Naive B cell (primary cell): ENCODE measurements around the gene YAF2. TPM values are rescaled to one million over a fixed set of nuclear protein-coding genes. Genes with fewer than 3 reads are reported as not detected.

ENCODE experiments used
- ATAC-seq, 2 donors: fragments of 150-1000 bp; cut with Tn5 transposase; 2 replicates each; pipeline ENCODE4 v1.10.0; 2021; ENCODE audit warnings: low read depth in 2 of 2, mild to moderate bottlenecking in 2 of 2, moderate library complexity in 2 of 2
- DNase-seq: peaks from one replicate; pipeline ENCODE4 v3.0.0; 2022
- H3K27ac Mint-ChIP-seq, 6 donors: one replicate each; pipeline ENCODE4 v1.8.0; 2020 to 2022; ENCODE audit warnings: mild to moderate bottlenecking in 6 of 6, mixed read lengths in 6 of 6, moderate library complexity in 5 of 6, inconsistent platforms in 2 of 6
- H3K27me3 Mint-ChIP-seq, 3 donors: one replicate each; pipeline ENCODE4 v1.8.0; 2021 to 2022; ENCODE audit warnings: mixed read lengths in 3 of 3, mild to moderate bottlenecking in 1 of 3
- H3K36me3 Mint-ChIP-seq, 2 donors: one replicate each; pipeline ENCODE4 v1.8.0; 2020 to 2022; ENCODE audit warnings: mixed read lengths in 2 of 2, inconsistent platforms in 1 of 2, mild to moderate bottlenecking in 1 of 2
- H3K4me1 Mint-ChIP-seq, 3 donors: one replicate each; pipeline ENCODE4 v1.8.0; 2020 to 2022; ENCODE audit warnings: mixed read lengths in 3 of 3, inconsistent platforms in 1 of 3, mild to moderate bottlenecking in 1 of 3, moderate library complexity in 1 of 3
- H3K4me3 Mint-ChIP-seq, 8 donors: one replicate each; pipeline ENCODE4 v1.8.0; 2020 to 2022; ENCODE audit warnings: mild to moderate bottlenecking in 8 of 8, mixed read lengths in 8 of 8, moderate library complexity in 8 of 8, inconsistent platforms in 2 of 8
- H3K9me3 Mint-ChIP-seq, 7 donors: one replicate each; pipeline ENCODE4 v1.8.0; 2020 to 2022; ENCODE audit warnings: mixed read lengths in 7 of 7, mild to moderate bottlenecking in 5 of 7, inconsistent platforms in 2 of 7, moderate library complexity in 1 of 7
- polyA plus RNA-seq, 6 donors: library from polyadenylated mRNA; unstranded; fragments of 300-500 nt; fragmentation: Illumina TruSeq; gene quantifications; one replicate each; pipeline ENCODE4 v1.2.3, GENCODE V29; 2021; ENCODE audit warnings: low read depth in 6 of 6

Gene YAF2
- polyA plus RNA-seq, 6 donors from 2014 or later, result 7.1 to 20.9 (median 11.1) TPM

DNA sequence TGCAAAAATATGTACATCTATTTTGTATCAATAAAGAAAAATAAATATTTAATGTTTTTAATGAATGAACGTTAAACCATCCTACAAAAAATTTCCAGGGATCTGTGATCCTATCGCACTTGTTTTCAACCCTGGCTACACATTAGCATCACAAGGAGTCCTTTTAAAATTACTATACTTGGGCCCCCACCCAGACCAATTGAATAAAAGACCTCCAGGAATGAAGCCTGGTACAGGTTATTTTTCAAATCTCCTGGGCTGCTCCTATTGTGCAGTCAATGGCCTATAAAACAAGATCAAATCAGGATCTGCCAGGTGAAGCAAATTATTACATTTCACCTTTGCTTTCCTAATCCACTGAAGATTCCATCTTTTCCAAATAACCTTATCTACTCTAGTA lies 59.9 kb downstream of the YAF2 start:
- Mint-ChIP-seq H3K4me1 (peaks cover 30 to 34% (median 33%) of the 10 kb centered on the region in 3 donors), H3K27me3 (no peaks in the 10 kb centered on the region), H3K36me3 (peaks cover 21 to 30% of the 10 kb centered on the region in 2 donors), H3K9me3 (peaks cover 0 to 6% (median 4%) of the 10 kb centered on the region in 7 donors), H3K27ac (no peak overlapping the region), H3K4me3 (no peak overlapping the region)
- ATAC-seq, result no peak
- no peak for DNase-seq

DNA sequence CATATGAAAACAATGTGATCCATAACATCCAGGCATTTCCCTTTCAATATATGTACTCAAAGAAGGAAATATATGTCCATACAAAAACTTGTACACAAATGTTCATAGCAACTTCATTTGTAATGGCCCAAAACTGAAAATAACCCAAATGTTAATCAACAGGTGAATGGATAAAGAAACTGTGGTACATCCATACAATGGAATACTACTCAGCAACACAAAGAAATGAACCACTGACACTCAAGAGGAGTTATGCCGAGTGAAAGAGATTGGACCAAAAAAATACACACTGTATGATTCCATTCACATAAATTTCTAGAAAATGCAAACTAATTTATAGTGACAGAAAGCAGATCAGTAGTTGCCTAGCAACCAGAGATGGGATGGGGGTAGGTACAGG lies 63.1 kb downstream of the YAF2 start:
- H3K27ac Mint-ChIP-seq, result no peak overlapping the region
- peaks cover 26 to 33% (median 28%) of the 10 kb centered on the region in 3 donors for H3K4me1 Mint-ChIP-seq
- no peaks in the 10 kb centered on the region for H3K27me3 Mint-ChIP-seq
- H3K9me3 Mint-ChIP-seq, result peaks cover 0 to 6% (median 4%) of the 10 kb centered on the region in 7 donors
- DNase-seq (no peak), ATAC-seq (no peak)
- peaks cover 21 to 30% of the 10 kb centered on the region in 2 donors for H3K36me3 Mint-ChIP-seq
- H3K4me3 Mint-ChIP-seq, result no peak overlapping the region

DNA sequence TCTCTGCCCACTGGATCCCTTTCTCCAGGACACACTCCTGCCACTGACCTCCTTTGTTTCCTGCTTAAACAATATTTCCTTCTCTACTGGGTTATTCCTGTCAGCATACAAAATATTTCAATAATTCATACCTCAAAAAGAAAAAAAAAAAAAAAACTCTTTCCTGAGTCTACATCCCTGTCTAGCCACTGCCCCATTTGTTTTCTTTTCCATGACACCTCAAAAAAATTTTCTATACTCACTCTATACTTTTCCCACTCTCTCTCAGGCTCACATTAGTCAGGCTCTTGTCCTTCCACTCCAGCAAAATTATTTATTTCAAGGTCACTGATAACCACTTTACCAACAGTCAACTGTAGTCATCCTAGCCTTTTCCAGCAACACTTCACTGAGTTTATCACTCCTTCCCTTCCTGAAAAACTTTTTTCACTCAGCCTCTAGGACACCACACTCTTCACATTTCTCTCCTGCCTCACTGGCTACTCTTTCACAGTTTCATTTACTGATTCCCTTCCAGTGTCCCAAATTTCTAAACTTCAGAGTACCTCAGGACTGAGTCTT lies 64.0 kb downstream of the YAF2 start:
- peaks cover 28 to 39% (median 36%) of the 10 kb centered on the region in 3 donors for H3K4me1 Mint-ChIP-seq
- H3K4me3 Mint-ChIP-seq, result peak overlapping the region in 3 of 8 donors; percentile 29 to 47 (median 30)
- no peaks in the 10 kb centered on the region for H3K27me3 Mint-ChIP-seq
- ATAC-seq, result no peak
- H3K27ac Mint-ChIP-seq, result peak overlapping the region in 3 of 6 donors; percentile 32 to 93 (median 60)
- DNase-seq, result no peak
- H3K9me3 Mint-ChIP-seq, result peaks cover 0 to 6% (median 4%) of the 10 kb centered on the region in 7 donors
- H3K36me3 Mint-ChIP-seq, result peaks cover 21 to 30% of the 10 kb centered on the region in 2 donors

DNA sequence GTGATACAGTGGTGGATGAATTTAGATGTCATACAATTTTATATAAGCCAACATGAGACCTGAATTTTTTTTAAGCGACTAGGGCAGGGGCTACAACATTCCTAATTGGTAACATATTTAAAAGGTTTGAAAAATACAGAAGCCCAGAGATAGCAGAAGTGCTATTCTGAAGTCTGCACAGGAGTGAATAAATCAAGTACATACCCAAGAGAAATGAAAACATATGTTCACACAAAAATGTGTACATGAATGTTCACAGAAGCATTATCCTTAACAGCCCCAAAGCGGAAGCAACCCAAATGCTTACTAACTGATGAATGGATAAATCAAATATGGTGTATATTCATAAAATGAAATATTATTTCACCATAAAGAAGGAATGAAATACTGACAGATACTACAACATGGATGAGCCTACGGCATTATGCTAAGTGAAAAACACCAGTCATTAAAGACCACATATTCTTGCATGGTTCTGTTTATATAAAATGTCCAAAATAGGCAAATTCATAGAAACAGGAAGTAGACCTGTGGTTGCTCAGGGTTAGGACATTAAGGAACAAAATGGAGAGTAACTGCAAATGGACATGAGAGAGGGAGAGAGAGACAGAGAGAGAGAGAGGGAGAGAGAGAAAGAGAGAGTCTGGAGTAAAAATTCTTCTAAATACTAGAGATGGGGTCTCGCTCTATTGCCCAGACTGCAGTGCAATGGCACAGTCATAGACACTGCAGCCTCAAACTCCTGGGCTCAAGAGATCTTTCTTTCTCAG lies 65.4 kb downstream of the YAF2 start:
- H3K27ac Mint-ChIP-seq, result peak overlapping the region in 4 of 6 donors; percentile 4 to 89 (median 28)
- H3K9me3 Mint-ChIP-seq, result peaks cover 0 to 6% (median 4%) of the 10 kb centered on the region in 7 donors
- H3K27me3 Mint-ChIP-seq, result no peaks in the 10 kb centered on the region
- DNase-seq (no peak), ATAC-seq (peak; percentile 52 to 60)
- H3K4me1 Mint-ChIP-seq, result peaks cover 29 to 40% (median 38%) of the 10 kb centered on the region in 3 donors
- peak overlapping the region in 5 of 8 donors; percentile 3 to 74 (median 23) for H3K4me3 Mint-ChIP-seq
- H3K36me3 Mint-ChIP-seq, result peaks cover 17 to 28% of the 10 kb centered on the region in 2 donors

DNA sequence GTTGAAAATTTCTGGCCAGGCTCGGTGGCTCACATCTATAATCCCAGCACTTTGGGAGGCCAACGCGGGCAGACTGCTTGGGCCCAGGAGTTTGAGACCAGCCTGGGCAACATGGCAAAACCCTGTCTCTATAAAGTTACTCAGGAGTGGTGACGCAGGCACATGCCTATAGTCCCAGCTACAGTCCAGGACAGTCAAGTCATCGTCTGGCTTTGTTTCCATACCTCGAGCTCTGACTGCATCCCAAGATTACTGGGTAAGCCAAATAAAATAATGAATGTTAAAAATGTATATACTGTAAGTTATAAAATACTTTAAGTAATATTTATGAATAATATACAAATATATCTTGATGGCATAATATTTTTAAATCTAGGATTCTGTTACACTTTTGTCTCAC lies 70.3 kb downstream of the YAF2 start:
- DNase-seq (no peak), ATAC-seq (no peak)
- peaks cover 12 to 33% (median 32%) of the 10 kb centered on the region in 3 donors for H3K4me1 Mint-ChIP-seq
- H3K9me3 Mint-ChIP-seq, result peaks cover 0 to 1% (median 0%) of the 10 kb centered on the region in 7 donors
- no peak overlapping the region for H3K4me3 Mint-ChIP-seq
- no peaks in the 10 kb centered on the region for H3K27me3 Mint-ChIP-seq
- no peak overlapping the region for H3K27ac Mint-ChIP-seq
- no peaks in the 10 kb centered on the region for H3K36me3 Mint-ChIP-seq

DNA sequence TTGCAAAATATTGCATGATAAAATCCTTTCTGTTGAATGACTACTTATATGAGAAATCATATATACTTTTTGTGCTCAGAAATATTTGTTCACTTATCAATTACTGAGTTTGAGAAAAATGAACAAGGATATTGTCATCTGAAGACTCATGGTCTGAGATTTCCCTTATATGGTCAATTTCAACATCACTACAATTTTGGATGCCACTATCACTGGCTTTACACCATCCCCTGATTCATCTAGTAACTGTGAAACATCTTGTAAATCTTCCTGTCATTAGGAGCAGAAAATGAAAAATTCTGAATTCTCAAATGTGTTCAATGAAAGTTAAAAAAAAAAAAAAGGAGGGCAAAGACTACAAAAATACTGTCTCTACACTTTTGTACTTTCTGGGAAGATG lies 71.5 kb downstream of the YAF2 start:
- DNase-seq (no peak), ATAC-seq (no peak)
- no peak overlapping the region for H3K27ac Mint-ChIP-seq
- peaks cover 0 to 1% (median 0%) of the 10 kb centered on the region in 7 donors for H3K9me3 Mint-ChIP-seq
- H3K27me3 Mint-ChIP-seq, result no peaks in the 10 kb centered on the region
- no peaks in the 10 kb centered on the region for H3K36me3 Mint-ChIP-seq
- no peak overlapping the region for H3K4me3 Mint-ChIP-seq
- H3K4me1 Mint-ChIP-seq, result peaks cover 19 to 39% (median 36%) of the 10 kb centered on the region in 3 donors

DNA sequence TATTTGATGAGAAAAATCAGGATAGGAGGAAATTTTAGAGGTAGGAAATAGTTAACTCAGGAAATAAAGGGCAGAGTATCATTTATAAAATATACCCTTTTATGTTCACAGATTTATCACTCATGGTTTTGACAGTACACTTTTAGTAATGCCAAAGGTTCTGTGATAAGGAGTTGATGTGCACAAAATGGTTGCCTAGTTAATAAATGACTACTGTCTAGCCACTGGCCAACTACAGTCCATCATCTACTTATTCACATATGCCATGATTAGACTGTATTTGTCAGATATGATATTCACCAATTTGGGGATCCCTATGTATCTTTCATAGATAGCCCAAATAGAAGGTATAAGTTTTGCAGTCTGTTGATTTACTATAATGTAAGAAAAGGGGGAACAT lies 74.1 kb downstream of the YAF2 start:
- DNase-seq, result no peak
- ATAC-seq, result no peak
- H3K27me3 Mint-ChIP-seq, result no peaks in the 10 kb centered on the region
- H3K4me1 Mint-ChIP-seq, result peaks cover 15 to 33% (median 26%) of the 10 kb centered on the region in 3 donors
- H3K4me3 Mint-ChIP-seq, result no peak overlapping the region
- peak overlapping the region in 4 of 6 donors; percentile 11 to 56 (median 26) for H3K27ac Mint-ChIP-seq
- H3K9me3 Mint-ChIP-seq, result peaks cover 0 to 1% (median 0%) of the 10 kb centered on the region in 7 donors
- no peaks in the 10 kb centered on the region for H3K36me3 Mint-ChIP-seq

DNA sequence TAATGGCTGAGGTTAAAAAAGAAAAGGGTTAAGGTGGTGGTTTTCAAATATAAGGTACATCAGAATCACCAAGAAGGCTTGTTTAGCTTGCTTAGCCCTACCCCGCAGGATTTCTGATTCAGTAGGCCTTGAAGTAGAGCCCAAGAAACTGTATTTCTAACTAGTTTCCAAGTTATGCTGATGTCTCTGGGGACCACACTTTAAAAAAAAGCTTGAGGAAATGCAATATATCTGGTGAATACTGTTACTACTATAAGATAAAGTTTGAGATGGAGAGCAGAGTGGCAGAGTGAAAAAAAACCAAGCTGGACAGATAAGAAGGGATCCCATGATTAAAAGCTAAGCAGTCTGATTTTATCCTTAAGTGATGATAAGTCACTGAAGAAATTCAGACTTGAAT lies 75.1 kb downstream of the YAF2 start:
- Mint-ChIP-seq H3K4me3 (peak overlapping the region in 3 of 8 donors; percentile 2 to 46 (median 7)), H3K4me1 (peaks cover 13 to 30% (median 25%) of the 10 kb centered on the region in 3 donors), H3K9me3 (peaks cover 0 to 1% (median 0%) of the 10 kb centered on the region in 7 donors), H3K36me3 (no peaks in the 10 kb centered on the region), H3K27me3 (no peaks in the 10 kb centered on the region), H3K27ac (peak overlapping the region in 5 of 6 donors; percentile 6 to 87 (median 56))
- ATAC-seq (peak in 1 of 2 donors; percentile 50), DNase-seq (no peak)

DNA sequence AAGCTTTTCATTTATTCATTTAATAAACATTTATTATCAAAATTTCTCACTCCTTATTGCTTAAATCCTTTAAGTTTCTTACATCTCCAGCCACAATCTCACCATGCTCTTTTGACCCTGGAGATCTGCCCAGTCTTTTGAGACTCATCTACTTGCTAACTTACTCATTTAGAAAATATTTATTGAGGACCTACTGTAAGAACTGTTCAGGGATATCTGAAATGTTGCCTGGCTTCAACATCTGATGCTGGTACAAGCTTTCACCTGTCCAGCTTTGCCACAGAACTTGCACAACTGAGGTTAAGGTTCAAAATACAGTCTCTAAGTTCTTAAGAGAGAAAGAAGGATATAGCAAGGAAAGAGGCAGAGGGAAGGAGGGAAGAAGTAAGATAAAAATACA lies 75.9 kb downstream of the YAF2 start:
- Mint-ChIP-seq H3K4me1 (peaks cover 13 to 30% (median 25%) of the 10 kb centered on the region in 3 donors), H3K27ac (peak overlapping the region in 3 of 6 donors; percentile 25 to 87 (median 56)), H3K4me3 (no peak overlapping the region), H3K9me3 (peaks cover 0 to 1% (median 0%) of the 10 kb centered on the region in 7 donors), H3K36me3 (no peaks in the 10 kb centered on the region), H3K27me3 (no peaks in the 10 kb centered on the region)
- ATAC-seq (no peak), DNase-seq (no peak)

DNA sequence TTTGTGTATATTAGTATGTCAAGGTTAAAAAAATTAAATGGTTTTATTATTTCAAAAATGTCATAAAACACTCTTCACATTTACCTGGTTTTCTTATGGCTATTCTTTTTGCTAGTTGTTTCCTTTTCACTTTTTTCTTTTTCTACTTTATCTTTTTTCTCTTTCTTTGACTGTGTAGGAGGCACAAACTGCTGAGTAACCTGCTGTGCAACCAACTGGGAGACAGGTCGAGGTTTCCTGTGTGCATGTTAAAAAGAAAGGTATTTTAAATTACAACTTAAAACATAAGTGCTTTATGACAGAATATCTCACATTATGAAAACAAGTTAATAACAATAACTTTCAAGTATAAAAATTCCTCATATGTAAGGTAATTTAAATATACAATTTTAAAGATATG lies 76.5 kb downstream of the YAF2 start:
- ATAC-seq, result no peak
- no peaks in the 10 kb centered on the region for H3K27me3 Mint-ChIP-seq
- H3K4me3 Mint-ChIP-seq, result no peak overlapping the region
- H3K4me1 Mint-ChIP-seq, result peaks cover 13 to 30% (median 24%) of the 10 kb centered on the region in 3 donors
- peak overlapping the region in 5 of 6 donors; percentile 40 to 88 (median 72) for H3K27ac Mint-ChIP-seq
- DNase-seq, result no peak
- H3K36me3 Mint-ChIP-seq, result no peaks in the 10 kb centered on the region
- peaks cover 0 to 1% (median 0%) of the 10 kb centered on the region in 7 donors for H3K9me3 Mint-ChIP-seq

DNA sequence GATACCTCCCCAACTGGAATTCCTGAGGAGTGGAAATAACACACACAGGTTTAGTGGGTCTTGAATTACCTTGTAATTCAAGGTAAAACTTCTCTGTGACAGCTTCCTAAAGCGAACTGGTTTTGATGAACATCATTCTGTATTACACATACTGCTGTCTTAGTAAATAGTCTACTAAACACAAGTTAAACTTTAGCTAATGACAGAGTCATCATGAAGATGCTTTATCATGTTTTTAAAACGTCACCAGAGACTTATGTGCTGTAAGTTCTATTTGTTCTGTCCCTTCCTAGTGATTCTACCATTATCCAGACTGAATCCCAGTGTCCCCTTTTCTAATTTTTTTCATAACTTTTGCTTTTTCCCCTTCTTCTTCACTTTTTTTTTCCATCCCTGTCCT lies 81.8 kb downstream of the YAF2 start:
- Mint-ChIP-seq H3K4me1 (peaks cover 0 to under 1% (median 0%) of the 10 kb centered on the region in 3 donors), H3K9me3 (peaks cover 0 to 4% (median 0%) of the 10 kb centered on the region in 7 donors), H3K4me3 (no peak overlapping the region), H3K36me3 (no peaks in the 10 kb centered on the region), H3K27me3 (no peaks in the 10 kb centered on the region), H3K27ac (peak overlapping the region in 1 of 6 donors; percentile 23)
- ATAC-seq (no peak), DNase-seq (no peak)

DNA sequence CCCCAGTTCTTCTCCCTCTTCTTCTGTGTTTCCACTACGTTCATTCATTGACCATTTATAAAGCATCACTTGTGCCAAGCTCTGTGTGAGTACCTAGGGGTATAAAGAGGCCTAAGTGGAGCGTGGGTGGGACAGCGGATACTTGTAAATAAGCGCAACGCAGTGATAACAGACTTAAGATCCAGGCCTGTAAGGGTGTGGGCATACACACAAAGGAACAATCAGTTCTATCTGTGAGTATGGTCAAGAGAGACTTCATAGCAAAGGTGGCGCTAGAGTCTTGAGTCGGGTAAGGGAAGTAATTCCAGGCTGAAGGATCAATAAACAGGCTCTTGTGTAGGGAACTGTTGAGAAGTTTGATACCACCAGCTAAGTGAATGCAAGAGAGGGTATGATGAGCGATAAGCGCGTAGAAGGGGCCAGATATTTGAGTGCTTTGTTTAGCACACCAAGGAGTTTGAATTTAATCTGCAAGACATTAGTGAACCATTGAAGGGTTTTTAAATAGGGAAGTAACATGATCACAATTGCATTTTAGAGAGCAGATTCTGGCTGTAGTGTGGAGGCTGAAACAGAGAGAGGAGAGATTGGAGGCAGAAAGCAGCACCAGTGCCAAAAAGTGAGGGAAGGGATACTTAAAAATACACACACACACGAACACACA lies 92.4 kb downstream of the YAF2 start:
- H3K27me3 Mint-ChIP-seq, result no peaks in the 10 kb centered on the region
- ATAC-seq (no peak), DNase-seq (no peak)
- no peaks in the 10 kb centered on the region for H3K9me3 Mint-ChIP-seq
- H3K4me1 Mint-ChIP-seq, result peaks cover 26 to 34% (median 29%) of the 10 kb centered on the region in 3 donors
- peak overlapping the region in 3 of 6 donors; percentile 4 to 96 (median 67) for H3K27ac Mint-ChIP-seq
- no peaks in the 10 kb centered on the region for H3K36me3 Mint-ChIP-seq
- H3K4me3 Mint-ChIP-seq, result peak overlapping the region; percentile 73 to 98 (median 92)

DNA sequence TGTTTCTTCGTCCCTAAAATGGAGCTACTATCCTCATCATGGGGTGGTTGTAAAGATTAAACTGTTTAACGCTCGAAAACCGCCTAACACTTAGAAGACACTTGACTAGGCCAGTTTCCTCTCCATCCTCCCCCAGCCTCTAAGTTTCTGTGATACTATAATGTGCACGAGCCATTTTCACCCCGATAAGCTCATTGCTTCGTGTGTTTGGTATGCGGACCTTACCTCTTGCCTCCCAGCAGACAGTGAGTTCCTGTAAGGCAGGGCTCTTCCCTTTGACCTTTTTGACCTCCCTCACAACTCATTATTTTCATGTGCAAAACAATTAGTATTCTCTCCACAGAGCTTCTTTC lies 92.9 kb downstream of the YAF2 start:
- H3K27ac Mint-ChIP-seq, result peak overlapping the region; percentile 4 to 96 (median 76)
- H3K9me3 Mint-ChIP-seq, result no peaks in the 10 kb centered on the region
- H3K36me3 Mint-ChIP-seq, result no peaks in the 10 kb centered on the region
- peak overlapping the region; percentile 73 to 98 (median 92) for H3K4me3 Mint-ChIP-seq
- H3K4me1 Mint-ChIP-seq, result peaks cover 29 to 37% (median 34%) of the 10 kb centered on the region in 3 donors
- no peaks in the 10 kb centered on the region for H3K27me3 Mint-ChIP-seq
- ATAC-seq, result peak in 1 of 2 donors; percentile 10
- no peak for DNase-seq
